ENCODE measurements around the gene SLC25A1. TPM values are rescaled to one million over a fixed set of nuclear protein-coding genes. Genes with fewer than 3 reads are reported as not detected.

The SLC25A1 gene
- total and polyA plus RNA-seq, 4 donors = 36.3 to 95.8 (median 48.6) TPM

DNA sequence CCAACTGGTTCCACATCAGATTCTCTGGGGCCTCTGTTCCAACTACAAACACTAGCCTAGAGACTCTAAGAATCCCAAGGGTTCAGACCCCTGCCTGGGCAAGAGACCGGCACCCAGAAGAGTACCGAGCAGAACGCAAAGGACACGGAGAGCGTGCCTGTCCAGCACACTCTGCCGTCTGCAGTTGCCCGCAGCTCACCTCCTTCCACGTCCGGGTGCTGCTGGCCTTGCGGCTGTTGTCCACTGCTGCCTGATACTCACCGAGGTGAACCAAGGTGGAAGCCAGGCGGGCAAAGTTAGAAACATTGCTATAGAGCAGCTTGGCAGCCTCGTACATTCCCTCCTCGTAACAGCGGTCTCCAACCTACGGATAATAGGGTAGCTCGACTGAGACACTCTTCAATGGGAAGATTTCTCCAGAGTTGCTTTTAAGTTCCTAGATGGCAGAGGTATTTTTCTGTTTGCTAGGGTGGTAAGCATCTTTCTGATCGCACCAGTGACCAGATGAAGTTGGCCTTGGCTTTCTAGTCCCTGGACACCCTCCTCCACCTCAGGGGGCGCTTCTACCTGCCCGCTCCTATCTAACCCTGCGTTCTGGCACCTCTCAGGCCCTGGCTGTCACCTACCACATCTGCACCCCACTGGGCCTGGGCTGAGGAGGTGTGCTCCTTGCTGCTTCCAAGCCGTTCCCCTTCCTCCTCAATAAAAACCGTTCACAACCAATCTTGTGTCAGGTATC lies 22.8 kb upstream of the SLC25A1 start:
- no peak overlapping the region for H3K9ac ChIP-seq (ENCODE audit: insufficient read depth in 1 of 2, low read length in 2 of 2)
- peaks cover 0 to 3% (median 0%) of the 10 kb centered on the region in 5 donors for H3K4me1 ChIP-seq (ENCODE audit: control insufficient read depth in 5 of 5, insufficient read depth in 5 of 5, low read length in 5 of 5)

DNA sequence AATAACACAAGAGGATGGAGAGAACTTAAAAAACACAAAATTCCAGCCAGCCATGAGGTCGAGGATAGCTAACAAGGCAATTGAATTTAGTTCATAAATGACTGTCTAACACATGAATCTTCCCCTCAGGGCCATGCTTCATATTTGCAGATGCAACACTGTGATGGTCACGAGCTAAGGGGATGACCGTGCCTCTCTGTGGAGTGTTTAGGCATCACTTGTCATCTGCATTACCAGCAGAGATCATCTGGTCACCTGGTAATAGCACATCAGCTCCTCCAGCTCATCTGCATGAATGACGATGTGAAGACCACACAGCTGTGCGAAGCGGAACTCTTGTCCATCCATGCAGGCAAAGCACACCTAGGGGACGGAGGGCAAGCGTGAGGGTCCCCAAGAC lies 20.9 kb upstream of the SLC25A1 start:
- TF ChIP-seq, protein P1, sequence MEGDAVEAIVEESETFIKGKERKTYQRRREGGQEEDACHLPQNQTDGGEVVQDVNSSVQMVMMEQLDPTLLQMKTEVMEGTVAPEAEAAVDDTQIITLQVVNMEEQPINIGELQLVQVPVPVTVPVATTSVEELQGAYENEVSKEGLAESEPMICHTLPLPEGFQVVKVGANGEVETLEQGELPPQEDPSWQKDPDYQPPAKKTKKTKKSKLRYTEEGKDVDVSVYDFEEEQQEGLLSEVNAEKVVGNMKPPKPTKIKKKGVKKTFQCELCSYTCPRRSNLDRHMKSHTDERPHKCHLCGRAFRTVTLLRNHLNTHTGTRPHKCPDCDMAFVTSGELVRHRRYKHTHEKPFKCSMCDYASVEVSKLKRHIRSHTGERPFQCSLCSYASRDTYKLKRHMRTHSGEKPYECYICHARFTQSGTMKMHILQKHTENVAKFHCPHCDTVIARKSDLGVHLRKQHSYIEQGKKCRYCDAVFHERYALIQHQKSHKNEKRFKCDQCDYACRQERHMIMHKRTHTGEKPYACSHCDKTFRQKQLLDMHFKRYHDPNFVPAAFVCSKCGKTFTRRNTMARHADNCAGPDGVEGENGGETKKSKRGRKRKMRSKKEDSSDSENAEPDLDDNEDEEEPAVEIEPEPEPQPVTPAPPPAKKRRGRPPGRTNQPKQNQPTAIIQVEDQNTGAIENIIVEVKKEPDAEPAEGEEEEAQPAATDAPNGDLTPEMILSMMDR (IDR thresholded peaks at IDR 0.05; ENCODE audit: control extremely low read depth, extremely low read depth) = no peak
- Histone ChIP-seq H3K9me3 (ENCODE audit: control insufficient read depth in 4 of 4, insufficient read depth in 3 of 4, low read length in 3 of 4) (no peaks in the 10 kb centered on the region), H3K4me1 (ENCODE audit: control insufficient read depth in 5 of 5, insufficient read depth in 5 of 5, low read length in 5 of 5) (peaks cover 0 to 3% (median 0%) of the 10 kb centered on the region in 5 donors), H3K4me3 (no peak overlapping the region), H3K27me3 (ENCODE audit: control insufficient read depth in 3 of 3, insufficient read depth in 3 of 3, low read length in 2 of 3) (no peaks in the 10 kb centered on the region), H3K36me3 (ENCODE audit: control insufficient read depth in 4 of 4, insufficient read depth in 4 of 4, low read length in 4 of 4) (peaks cover 0 to 6% (median 0%) of the 10 kb centered on the region in 4 donors), H3K27ac (ENCODE audit: low read depth in 1 of 2, low read length in 1 of 2) (no peak overlapping the region), H3K9ac (ENCODE audit: insufficient read depth in 1 of 2, low read length in 2 of 2) (no peak overlapping the region)
- ATAC-seq (ENCODE audit: insufficient read depth, low FRiP score) = no peak
- 92 to 97% methylated on average over 8 of the region's 8 CpGs for WGBS, 2 donors
- no peak for DNase-seq

More for the DNA sequence above, 22.8 kb upstream of the SLC25A1 start:
- no peak overlapping the region for H3K27ac ChIP-seq (ENCODE audit: low read depth in 1 of 2, low read length in 1 of 2)
- TF ChIP-seq, protein P1 (IDR thresholded peaks at IDR 0.05; ENCODE audit: control extremely low read depth, extremely low read depth) = no peak
- no peaks in the 10 kb centered on the region for H3K9me3 ChIP-seq (ENCODE audit: control insufficient read depth in 4 of 4, insufficient read depth in 3 of 4, low read length in 3 of 4)
- DNase-seq = no peak
- no peak for ATAC-seq (ENCODE audit: insufficient read depth, low FRiP score)
- 95 to 97% methylated on average over 23 of the region's 23 CpGs for WGBS, 2 donors
- peaks cover 0 to 6% (median 0%) of the 10 kb centered on the region in 4 donors for H3K36me3 ChIP-seq (ENCODE audit: control insufficient read depth in 4 of 4, insufficient read depth in 4 of 4, low read length in 4 of 4)
- no peak overlapping the region for H3K4me3 ChIP-seq
- no peaks in the 10 kb centered on the region for H3K27me3 ChIP-seq (ENCODE audit: control insufficient read depth in 3 of 3, insufficient read depth in 3 of 3, low read length in 2 of 3)

DNA sequence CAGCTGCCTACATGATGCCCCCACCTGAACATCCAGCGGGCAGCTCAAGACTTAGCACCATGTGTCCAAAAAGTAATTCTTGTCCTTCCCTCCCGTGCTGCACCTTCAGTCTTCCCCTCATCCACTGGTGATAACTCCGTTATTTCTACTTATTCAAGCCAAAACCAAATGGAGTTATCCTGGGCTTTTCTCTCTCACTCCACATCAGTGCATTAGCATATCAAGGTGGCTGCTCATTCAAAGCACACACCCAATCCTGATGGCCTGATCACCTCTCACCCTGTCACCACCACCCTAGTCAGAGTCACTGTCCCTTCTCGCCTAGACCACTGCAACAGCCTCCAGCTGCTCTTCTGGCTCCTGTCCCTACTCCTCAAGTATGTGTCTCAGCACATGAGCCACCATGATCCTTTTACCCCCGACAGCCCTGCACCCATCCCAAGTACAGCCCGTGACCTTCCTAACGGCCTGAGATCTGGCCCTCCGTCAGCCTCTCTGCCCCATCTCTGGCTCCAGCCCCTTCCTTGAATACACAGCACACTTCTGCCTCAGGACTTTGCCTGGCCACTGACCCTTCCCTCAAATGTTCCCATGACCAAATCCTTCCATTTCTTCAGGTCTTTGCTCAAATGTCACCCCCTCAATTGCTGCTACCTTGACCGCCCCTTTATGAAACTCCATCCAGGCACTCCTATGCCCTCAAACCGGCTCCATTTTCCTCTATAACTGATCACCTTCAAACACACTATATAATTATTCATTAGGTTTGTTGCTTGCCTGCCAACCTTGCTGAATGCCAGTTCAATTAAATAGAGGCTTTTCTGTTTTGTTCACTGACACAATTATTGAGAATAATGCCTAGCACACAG lies 19.7 kb upstream of the SLC25A1 start:
- ATAC-seq (ENCODE audit: insufficient read depth, low FRiP score) (no peak), DNase-seq (no peak)
- TF ChIP-seq, protein P1 (IDR thresholded peaks at IDR 0.05; ENCODE audit: control extremely low read depth, extremely low read depth) = no peak
- no peak overlapping the region for H3K27ac ChIP-seq (ENCODE audit: low read depth in 1 of 2, low read length in 1 of 2)
- H3K9ac ChIP-seq (ENCODE audit: insufficient read depth in 1 of 2, low read length in 2 of 2) = no peak overlapping the region
- WGBS, 2 donors = 88 to 91% methylated on average over 10 of the region's 10 CpGs
- no peaks in the 10 kb centered on the region for H3K9me3 ChIP-seq (ENCODE audit: control insufficient read depth in 4 of 4, insufficient read depth in 3 of 4, low read length in 3 of 4)
- H3K4me3 ChIP-seq = no peak overlapping the region
- H3K4me1 ChIP-seq (ENCODE audit: control insufficient read depth in 5 of 5, insufficient read depth in 5 of 5, low read length in 5 of 5) = no peaks in the 10 kb centered on the region
- peaks cover 0 to 6% (median 0%) of the 10 kb centered on the region in 4 donors for H3K36me3 ChIP-seq (ENCODE audit: control insufficient read depth in 4 of 4, insufficient read depth in 4 of 4, low read length in 4 of 4)
- H3K27me3 ChIP-seq (ENCODE audit: control insufficient read depth in 3 of 3, insufficient read depth in 3 of 3, low read length in 2 of 3) = no peaks in the 10 kb centered on the region

Measured in lung (tissue), 12 donors.